Measurements from ENCODE around the gene SKP1.
"Not testable (repeated sequence)": the region's sequence is repeated elsewhere in the genome, so short reads cannot be mapped to it uniquely, and the experiment has no call there.

SKP1 gene

GRCh38 chr5:134176511-134177368 lies at the start of gene SKP1:
SKP1 (minus strand) TSS chr5:134176950; CDS start chr5:134174022, 2,928 bp downstream.
- peak; percentile 78 for DNase-seq

- DNase-seq, result peak; percentile 93
These were observed 49.2 kb upstream of the SKP1 start, which contains the start of gene PPP2CA for GRCh38 chr5:134225780-134226440. PPP2CA (minus strand) TSS chr5:134226073; CDS start chr5:134225861, 212 bp downstream.

GRCh38 chr5:134224888-134225779 lies 48.4 kb upstream of the SKP1 start:
- DNase-seq, result peak; percentile 49

- no peak for DNase-seq
These were observed 46.9 kb upstream of the SKP1 start for GRCh38 chr5:134223406-134224248.

- DNase-seq, result not testable (repeated sequence)
These were observed 44.9 kb upstream of the SKP1 start for GRCh38 chr5:134221690-134222089.

GRCh38 chr5:134215757-134216156 lies 39.0 kb upstream of the SKP1 start:
- no peak for DNase-seq

- DNase-seq, result not testable (repeated sequence)
These were observed 34.7 kb upstream of the SKP1 start for GRCh38 chr5:134211263-134212031.

GRCh38 chr5:134209477-134210245 lies 32.9 kb upstream of the SKP1 start:
- no peak for DNase-seq

GRCh38 chr5:134207696-134208095 lies 30.9 kb upstream of the SKP1 start:
- no peak for DNase-seq

- no peak for DNase-seq
These were observed 29.9 kb upstream of the SKP1 start for GRCh38 chr5:134206627-134207160.

- no peak for DNase-seq
These were observed 27.8 kb upstream of the SKP1 start for GRCh38 chr5:134204575-134204974.

- DNase-seq, result no peak
These were observed 26.9 kb upstream of the SKP1 start for GRCh38 chr5:134203630-134204029.

GRCh38 chr5:134195666-134196065 lies 18.9 kb upstream of the SKP1 start:
- DNase-seq, result no peak

- no peak for DNase-seq
These were observed 12.3 kb upstream of the SKP1 start for GRCh38 chr5:134189031-134189430.

GRCh38 chr5:134188092-134188491 lies 11.3 kb upstream of the SKP1 start:
- no peak for DNase-seq

GRCh38 chr5:134184155-134185135 lies 7.7 kb upstream of the SKP1 start:
- DNase-seq, result peak; percentile 43

GRCh38 chr5:134183481-134183880 lies 6.7 kb upstream of the SKP1 start:
- DNase-seq, result no peak

GRCh38 chr5:134178096-134178419 lies 1.3 kb upstream of the SKP1 start:
- DNase-seq, result no peak

Data from NCI-H1092 treated with DMSO at 0.1 percent for 48 hours (cell line).